Astrocyte of the spinal cord (primary cell): ENCODE results near the gene CLCA1.

Experiments
- DNase-seq: peaks from one replicate; pipeline ENCODE4 v3.0.0; 2011; ENCODE audit warnings: low read depth, low spot score
- H3K4me3 ChIP-seq: 2 replicates; pipeline ENCODE4 v1.5.1; 2011; ENCODE audit warnings: low read depth, mild to moderate bottlenecking, low read length, moderate library complexity
- in situ Hi-C: cut with HindIII; loops from 2 replicates; pipeline ENCODE4 v1.10.0; 2017; ENCODE audit warnings: low sequenced_read_pairs
- TF ChIP-seq, protein P1 (sequence below): IDR thresholded peaks from 2 replicates; pipeline ENCODE4 v1.5.1; 2012; ENCODE audit warnings: low read depth, mild to moderate bottlenecking, low read length, inconsistent platforms

CLCA1 gene

GRCh38 chr1:86516335-86516734 lies 47.6 kb downstream of the CLCA1 start:
- in situ Hi-C loops: no loop called here
- DNase-seq: no peak
- no peak overlapping the region for H3K4me3 ChIP-seq
- TF ChIP-seq, protein P1, sequence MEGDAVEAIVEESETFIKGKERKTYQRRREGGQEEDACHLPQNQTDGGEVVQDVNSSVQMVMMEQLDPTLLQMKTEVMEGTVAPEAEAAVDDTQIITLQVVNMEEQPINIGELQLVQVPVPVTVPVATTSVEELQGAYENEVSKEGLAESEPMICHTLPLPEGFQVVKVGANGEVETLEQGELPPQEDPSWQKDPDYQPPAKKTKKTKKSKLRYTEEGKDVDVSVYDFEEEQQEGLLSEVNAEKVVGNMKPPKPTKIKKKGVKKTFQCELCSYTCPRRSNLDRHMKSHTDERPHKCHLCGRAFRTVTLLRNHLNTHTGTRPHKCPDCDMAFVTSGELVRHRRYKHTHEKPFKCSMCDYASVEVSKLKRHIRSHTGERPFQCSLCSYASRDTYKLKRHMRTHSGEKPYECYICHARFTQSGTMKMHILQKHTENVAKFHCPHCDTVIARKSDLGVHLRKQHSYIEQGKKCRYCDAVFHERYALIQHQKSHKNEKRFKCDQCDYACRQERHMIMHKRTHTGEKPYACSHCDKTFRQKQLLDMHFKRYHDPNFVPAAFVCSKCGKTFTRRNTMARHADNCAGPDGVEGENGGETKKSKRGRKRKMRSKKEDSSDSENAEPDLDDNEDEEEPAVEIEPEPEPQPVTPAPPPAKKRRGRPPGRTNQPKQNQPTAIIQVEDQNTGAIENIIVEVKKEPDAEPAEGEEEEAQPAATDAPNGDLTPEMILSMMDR: no peak

DNA sequence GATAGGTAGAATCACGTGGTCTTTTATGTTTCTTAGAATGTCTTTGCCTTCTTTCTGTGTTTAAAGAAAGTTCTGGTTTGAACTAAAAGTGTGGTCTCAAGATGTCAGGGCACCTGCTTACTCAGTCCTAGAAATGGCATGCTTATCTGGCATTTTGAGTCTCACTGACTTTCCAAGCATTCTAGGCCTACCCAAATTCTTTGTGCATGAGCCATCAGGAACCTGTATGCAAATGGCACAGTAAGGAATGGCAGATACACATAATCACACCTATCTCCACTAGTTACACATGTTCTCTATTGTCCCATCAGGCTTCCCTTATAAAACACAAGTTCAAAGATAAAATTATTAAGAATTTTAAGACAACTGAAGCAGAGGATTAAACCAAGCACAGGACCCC lies 48.6 kb downstream of the CLCA1 start:
- in situ Hi-C loops: no loop called here
- TF ChIP-seq, protein P1: no peak
- H3K4me3 ChIP-seq: no peak overlapping the region
- no peak for DNase-seq

- in situ Hi-C loops: no loop called here
- no peak for DNase-seq
- TF ChIP-seq, protein P1: no peak
- H3K4me3 ChIP-seq: no peak overlapping the region
Observed at GRCh38 chr1:86520789-86521521, 52.2 kb downstream of the CLCA1 start.

DNA sequence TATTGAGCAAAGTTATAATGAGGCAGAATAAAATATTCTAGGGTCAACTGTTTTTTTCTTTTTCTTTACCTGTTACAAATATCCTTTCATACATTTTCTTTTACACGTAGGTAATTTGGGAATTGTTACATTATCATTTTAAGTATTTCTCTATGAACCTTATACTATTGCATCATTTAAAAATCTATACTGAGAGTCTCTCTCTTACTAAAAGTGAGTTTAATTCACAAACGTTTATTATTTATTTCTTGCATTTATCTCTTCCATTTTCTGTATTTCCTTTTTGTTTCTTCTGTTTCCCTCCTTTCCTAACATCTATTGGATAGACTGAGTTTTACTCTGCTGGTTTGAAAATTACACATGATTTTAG lies 52.8 kb downstream of the CLCA1 start:
- in situ Hi-C loops: no loop called here
- H3K4me3 ChIP-seq: no peak overlapping the region
- TF ChIP-seq, protein P1: no peak
- DNase-seq: no peak

GRCh38 chr1:86522240-86522639 lies 53.5 kb downstream of the CLCA1 start:
- TF ChIP-seq, protein P1: no peak
- H3K4me3 ChIP-seq: no peak overlapping the region
- no peak for DNase-seq
- in situ Hi-C loops: no loop called here

- TF ChIP-seq, protein P1: no peak
- DNase-seq: no peak
- H3K4me3 ChIP-seq: no peak overlapping the region
- in situ Hi-C loops: no loop called here
Observed at GRCh38 chr1:86523670-86524354, 55.1 kb downstream of the CLCA1 start.
